PFSK-1 (cell line): ENCODE results near the gene SIRT7.

ENCODE experiments used
- FOXP2 ChIP-seq: optimal IDR thresholded peaks from 2 replicates; pipeline ENCODE3; 2011; ENCODE audit warnings: borderline replicate concordance, control low read depth, inconsistent platforms; ENCODE audit not compliant: insufficient read depth; ENCODE audit errors: extremely low read length, extremely low read depth
- POLR2AphosphoS5 ChIP-seq: IDR thresholded peaks from 2 replicates; pipeline ENCODE4 v1.6.1; 2012; ENCODE audit warnings: low read depth, mild to moderate bottlenecking, control low read depth, low read length, moderate library complexity
- SIN3A ChIP-seq: IDR thresholded peaks from 2 replicates; pipeline ENCODE4 v1.6.1; 2012; ENCODE audit warnings: mild to moderate bottlenecking, low read length, moderate library complexity, borderline replicate concordance; ENCODE audit not compliant: insufficient read depth
- TAF1 ChIP-seq: IDR thresholded peaks from 2 replicates; pipeline ENCODE4 v1.6.1; 2012; ENCODE audit warnings: low read length, control low read depth, borderline replicate concordance; ENCODE audit not compliant: insufficient read depth
- TF ChIP-seq, protein P1 (sequence below), 2 experiments: IDR thresholded peaks; 2 replicates each; pipeline versions ENCODE4 v1.6.1 to v1.8.0; 2011 to 2012; ENCODE audit warnings: low read depth in 2 of 2, low read length in 2 of 2, control low read depth in 1 of 2, inconsistent platforms in 1 of 2, mild to moderate bottlenecking in 1 of 2, moderate library complexity in 1 of 2; ENCODE audit not compliant: insufficient read depth in 1 of 2

Gene SIRT7

DNA sequence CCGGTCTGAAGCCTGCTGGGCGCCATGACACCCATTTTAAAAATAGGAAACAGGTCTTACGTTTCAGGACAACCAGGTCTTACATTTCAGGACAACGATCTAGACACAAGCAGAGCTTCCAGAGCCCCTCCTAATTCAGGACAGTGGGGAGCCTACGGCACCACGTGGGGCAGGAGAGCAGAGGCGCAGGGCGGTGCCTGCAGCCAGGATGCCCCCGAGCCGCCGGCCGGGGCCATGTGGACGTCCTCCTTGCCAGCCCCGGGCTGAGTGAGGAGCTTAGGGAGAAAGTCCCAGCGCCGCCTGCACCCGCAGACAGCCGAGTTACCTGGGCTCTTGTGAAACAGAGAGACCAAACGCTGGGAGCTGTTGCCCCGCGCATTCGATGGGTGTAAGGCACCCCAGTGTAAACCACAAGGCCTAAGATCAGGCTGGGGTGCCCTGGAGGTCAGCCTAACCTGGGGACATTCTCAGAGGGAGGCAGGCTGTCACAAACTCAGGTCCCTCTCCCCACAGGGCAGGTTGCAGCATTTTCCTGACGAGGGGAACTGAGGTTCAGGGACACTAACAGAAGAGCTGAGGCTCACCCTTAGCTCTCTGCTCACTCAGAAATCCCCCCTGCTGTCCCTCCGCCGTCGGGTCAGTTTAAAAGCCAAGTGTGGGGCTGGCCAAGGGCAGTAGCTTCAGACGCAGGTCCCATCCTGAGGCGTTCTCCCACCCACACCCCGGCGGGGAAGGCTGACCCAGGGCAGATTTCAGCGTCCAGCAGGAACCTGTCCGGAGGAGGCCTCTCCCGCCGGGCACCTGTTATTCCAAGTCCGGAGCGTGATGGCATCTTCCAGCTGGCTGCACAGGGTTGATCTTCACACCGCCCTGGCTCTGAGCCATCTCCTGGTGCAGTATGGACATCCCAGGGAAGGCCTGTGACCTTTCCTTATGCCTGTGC is 44.8 kb upstream of the SIRT7 start:
- TF ChIP-seq POLR2AphosphoS5 (no peak), FOXP2 (no peak), TAF1 (no peak), SIN3A (no peak)
- TF ChIP-seq, protein P1, sequence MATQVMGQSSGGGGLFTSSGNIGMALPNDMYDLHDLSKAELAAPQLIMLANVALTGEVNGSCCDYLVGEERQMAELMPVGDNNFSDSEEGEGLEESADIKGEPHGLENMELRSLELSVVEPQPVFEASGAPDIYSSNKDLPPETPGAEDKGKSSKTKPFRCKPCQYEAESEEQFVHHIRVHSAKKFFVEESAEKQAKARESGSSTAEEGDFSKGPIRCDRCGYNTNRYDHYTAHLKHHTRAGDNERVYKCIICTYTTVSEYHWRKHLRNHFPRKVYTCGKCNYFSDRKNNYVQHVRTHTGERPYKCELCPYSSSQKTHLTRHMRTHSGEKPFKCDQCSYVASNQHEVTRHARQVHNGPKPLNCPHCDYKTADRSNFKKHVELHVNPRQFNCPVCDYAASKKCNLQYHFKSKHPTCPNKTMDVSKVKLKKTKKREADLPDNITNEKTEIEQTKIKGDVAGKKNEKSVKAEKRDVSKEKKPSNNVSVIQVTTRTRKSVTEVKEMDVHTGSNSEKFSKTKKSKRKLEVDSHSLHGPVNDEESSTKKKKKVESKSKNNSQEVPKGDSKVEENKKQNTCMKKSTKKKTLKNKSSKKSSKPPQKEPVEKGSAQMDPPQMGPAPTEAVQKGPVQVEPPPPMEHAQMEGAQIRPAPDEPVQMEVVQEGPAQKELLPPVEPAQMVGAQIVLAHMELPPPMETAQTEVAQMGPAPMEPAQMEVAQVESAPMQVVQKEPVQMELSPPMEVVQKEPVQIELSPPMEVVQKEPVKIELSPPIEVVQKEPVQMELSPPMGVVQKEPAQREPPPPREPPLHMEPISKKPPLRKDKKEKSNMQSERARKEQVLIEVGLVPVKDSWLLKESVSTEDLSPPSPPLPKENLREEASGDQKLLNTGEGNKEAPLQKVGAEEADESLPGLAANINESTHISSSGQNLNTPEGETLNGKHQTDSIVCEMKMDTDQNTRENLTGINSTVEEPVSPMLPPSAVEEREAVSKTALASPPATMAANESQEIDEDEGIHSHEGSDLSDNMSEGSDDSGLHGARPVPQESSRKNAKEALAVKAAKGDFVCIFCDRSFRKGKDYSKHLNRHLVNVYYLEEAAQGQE (IDR thresholded peaks at IDR 0.05; ENCODE audit: insufficient read depth in 1 of 2, low read depth in 2 of 2, low read length in 2 of 2) = no peak

DNA sequence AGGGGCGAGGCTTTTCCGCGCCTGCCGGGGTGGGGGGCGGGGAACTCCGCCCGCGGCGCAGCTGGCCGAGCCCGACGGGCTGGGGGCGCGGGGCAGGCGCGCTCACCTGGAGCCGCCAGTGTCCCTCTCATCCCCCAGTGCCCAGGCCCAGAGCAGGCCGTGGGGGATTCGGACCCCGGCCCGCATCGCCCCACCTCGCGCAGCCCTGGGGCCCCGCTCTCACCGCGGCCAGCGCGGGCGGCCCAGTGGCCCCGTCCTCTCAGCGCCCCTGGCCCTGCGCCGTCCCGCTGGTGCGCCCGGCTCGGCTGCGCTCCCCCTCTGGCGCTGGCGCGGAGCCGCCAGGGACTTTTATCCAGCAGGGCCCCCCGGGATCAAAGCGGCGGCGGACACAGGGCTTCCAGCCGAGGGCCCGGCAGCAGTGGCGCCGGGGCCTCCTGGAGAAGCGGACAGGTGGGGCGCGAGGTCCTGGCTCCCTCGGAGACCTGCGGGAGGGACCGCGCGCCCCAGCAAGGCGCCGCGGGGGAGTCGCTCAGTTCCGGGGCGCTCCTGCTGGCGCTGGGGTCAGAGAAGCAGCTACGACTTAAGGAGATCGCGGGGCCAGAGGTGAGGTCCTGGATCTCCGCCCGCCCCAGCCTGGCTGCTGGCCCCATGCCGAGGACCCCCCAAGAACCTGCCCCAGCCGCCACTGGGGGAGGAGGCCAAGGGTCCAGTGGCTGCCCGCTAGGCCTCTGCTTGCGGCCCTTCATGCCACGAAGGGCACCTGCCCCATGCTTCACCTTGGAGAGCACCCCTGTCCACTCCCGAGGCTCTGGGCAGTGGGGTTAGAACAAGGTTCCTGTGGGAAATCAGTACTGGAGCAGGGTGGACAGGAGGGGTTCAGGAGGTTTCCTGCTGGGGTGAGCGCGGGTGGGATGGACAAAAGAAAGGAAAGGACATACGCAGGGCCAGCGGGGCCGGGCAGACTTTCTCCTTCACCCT is 43.8 kb upstream of the SIRT7 start:
- TF ChIP-seq POLR2AphosphoS5 (no peak), FOXP2 (no peak), SIN3A (no peak), TAF1 (no peak)
- TF ChIP-seq, protein P1 (IDR thresholded peaks at IDR 0.05; ENCODE audit: insufficient read depth in 1 of 2, low read depth in 2 of 2, low read length in 2 of 2) = no peak

DNA sequence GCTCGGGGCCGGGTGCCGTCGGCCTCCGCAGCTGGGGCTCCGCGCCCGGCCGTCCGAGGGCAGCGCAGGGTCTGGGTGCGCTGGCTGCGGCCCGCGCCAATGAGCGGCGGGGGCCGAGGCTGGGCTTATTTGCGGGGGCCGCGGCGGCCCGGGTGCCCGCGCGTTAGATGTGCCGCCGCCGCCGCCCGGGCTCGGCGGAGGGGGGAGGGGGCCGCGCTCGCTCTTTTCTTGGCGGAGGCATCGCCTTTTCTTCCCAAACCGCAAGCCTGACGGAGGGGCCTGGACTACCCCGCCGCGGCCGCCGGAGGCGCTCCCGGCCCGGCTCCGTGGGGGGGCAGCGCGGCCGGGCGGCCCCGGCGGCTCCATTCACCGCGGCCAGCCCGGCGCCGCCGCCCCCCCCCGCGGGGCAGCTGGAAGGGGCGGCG is 43.1 kb upstream of the SIRT7 start, which contains the start of gene NOTUM:
TSS of gene NOTUM (minus strand) at position 101 of the 425 bp plus-strand sequence. CDS start 278 bp downstream, outside the sequence.
- TF ChIP-seq FOXP2 = no peak
- TF ChIP-seq POLR2AphosphoS5 = no peak
- TF ChIP-seq, protein P1 (IDR thresholded peaks at IDR 0.05; ENCODE audit: insufficient read depth in 1 of 2, low read depth in 2 of 2, low read length in 2 of 2) = no peak
- TF ChIP-seq SIN3A = no peak
- no peak for TF ChIP-seq TAF1

DNA sequence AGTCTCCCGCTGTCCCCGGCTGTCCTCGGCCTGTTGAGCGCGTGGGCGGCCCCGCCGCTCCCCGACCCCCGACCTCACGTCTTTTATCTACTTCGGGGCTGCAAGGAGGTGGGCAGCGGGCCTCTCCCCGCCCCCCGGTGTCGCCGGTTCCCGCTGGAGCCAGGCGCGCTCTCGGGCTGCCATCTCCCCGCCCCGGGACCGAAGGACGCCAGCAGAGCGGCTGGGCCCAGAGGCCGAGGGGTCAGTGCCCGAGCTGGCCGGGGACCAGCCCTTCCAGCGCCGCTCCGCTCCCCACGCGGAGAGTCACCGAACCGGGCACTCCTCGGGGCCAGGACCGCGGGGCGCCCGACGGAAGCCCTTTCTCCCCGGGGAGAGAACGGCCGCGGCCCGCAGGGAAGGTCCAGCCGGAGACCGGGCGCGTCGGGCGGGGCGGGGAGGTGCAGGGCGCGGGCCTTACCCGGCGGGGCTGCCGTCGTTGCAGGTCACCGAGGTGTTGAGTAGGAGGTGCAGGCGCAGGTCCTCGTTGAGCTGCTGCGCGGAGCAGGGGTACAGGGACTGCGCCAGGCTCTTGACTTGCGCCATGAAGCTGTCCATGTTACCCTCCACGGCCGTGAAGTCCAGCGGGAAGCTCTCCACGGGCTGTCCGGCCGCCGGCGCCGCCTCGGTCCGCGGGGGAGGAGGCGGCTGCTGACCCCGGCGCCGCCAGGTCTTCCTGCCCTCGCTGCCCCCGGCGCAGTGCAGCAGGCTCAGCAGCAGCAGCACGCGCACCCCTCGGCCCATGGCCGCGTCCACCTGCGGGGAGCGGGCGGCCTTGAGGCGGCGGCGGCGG is 42.4 kb upstream of the SIRT7 start:
- TF ChIP-seq, protein P1 (IDR thresholded peaks at IDR 0.05; ENCODE audit: insufficient read depth in 1 of 2, low read depth in 2 of 2, low read length in 2 of 2) = no peak
- TF ChIP-seq TAF1 = no peak
- TF ChIP-seq FOXP2 = peak; percentile 12
